ENCODE measurements around the gene SPATA2L.

SPATA2L gene

DNA sequence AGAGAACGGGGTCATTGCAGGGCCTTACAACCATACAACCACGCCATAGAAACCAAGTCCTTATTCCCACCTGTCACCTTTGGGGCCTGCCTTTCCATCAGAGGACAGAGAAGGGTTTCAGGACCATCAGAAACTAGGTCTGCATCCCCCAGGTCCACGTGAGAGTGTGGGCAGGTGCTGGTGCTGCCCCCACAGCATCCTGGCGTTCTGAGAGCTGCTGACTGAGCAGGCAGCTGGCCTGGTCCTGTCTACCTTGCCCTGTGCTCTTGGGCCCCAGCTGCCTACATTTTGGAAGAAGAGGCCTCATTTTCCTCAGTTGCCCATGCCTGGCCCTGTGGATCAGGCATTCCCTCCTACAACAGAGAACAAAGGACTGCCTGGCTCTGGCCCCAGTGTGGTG lies 41.4 kb upstream of the SPATA2L start:
- DNase-seq (ENCODE audit: low read depth) = no peak
- H3K4me3 ChIP-seq (ENCODE audit: low read depth, low read length) = no peak overlapping the region
- no peak for TF ChIP-seq CTCF (IDR thresholded peaks at IDR 0.05; ENCODE audit: low read depth, low read length, missing control alignments)
- in situ Hi-C loops (cut with HindIII; ENCODE audit: low sequenced_read_pairs) = no loop called here

DNA sequence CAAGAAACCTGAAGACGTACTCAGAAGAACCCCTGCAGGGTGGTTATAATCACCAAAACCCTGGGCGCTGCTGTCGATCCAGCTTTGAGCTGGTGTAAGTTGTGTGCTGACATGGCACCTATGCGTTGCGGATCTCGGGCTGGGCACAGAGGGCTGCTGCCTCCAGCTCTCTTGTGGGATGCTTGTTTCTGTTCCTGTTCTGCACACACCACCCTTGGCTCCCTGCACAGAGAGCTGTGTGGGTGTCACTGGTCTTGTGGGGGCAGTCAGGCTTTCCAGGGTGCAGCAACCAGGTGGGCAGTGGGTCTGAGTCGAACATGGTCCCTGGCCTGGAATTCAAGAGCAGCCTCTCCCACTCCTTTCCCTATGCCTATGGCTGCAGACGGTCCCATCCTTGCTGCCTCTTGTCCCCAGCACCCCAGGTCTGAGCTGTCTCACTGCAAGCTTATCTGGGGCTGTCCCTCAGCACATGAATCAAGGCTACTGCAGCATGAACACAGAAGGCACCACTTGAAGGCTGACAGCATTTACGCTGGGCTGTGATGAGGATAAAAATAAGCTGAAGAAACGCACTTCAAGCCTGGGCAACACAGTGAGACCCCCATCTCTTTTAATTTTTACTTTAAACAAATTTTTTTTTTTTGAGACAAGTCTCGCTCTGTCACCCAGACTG lies 40.0 kb upstream of the SPATA2L start:
- H3K4me3 ChIP-seq (ENCODE audit: low read depth, low read length) = no peak overlapping the region
- no peak for TF ChIP-seq CTCF (IDR thresholded peaks at IDR 0.05; ENCODE audit: low read depth, low read length, missing control alignments)
- DNase-seq (ENCODE audit: low read depth) = no peak
- in situ Hi-C loops (cut with HindIII; ENCODE audit: low sequenced_read_pairs) = no loop called here

GRCh38 chr16:89739383-89739782 lies 37.9 kb upstream of the SPATA2L start:
- H3K4me3 ChIP-seq (ENCODE audit: low read depth, low read length) = no peak overlapping the region
- in situ Hi-C loops (cut with HindIII; ENCODE audit: low sequenced_read_pairs) = no loop called here
- no peak for DNase-seq (ENCODE audit: low read depth)
- TF ChIP-seq CTCF (IDR thresholded peaks at IDR 0.05; ENCODE audit: low read depth, low read length, missing control alignments) = no peak

- TF ChIP-seq CTCF (IDR thresholded peaks at IDR 0.05; ENCODE audit: low read depth, low read length, missing control alignments) = no peak
- no peak overlapping the region for H3K4me3 ChIP-seq (ENCODE audit: low read depth, low read length)
- no peak for DNase-seq (ENCODE audit: low read depth)
- in situ Hi-C loops (cut with HindIII; ENCODE audit: low sequenced_read_pairs) = no loop called here
Measured at GRCh38 chr16:89738538-89739317, 37.2 kb upstream of the SPATA2L start.

DNA sequence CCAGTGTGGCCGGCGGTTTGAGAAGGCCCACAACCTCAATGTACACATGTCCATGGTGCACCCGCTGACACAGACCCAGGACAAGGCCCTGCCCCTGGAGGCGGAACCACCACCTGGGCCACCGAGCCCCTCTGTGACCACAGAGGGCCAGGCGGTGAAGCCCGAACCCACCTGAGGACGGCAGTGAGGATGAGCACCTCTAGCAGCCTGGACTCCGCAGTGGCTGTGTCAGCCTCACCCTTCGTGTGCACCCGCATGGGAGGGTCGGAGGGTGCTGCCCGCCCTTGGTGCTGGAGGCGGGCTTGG lies 36.5 kb upstream of the SPATA2L start:
- TF ChIP-seq CTCF (IDR thresholded peaks at IDR 0.05; ENCODE audit: low read depth, low read length, missing control alignments) = no peak
- in situ Hi-C loops (cut with HindIII; ENCODE audit: low sequenced_read_pairs) = no loop called here
- DNase-seq (ENCODE audit: low read depth) = no peak
- no peak overlapping the region for H3K4me3 ChIP-seq (ENCODE audit: low read depth, low read length)

DNA sequence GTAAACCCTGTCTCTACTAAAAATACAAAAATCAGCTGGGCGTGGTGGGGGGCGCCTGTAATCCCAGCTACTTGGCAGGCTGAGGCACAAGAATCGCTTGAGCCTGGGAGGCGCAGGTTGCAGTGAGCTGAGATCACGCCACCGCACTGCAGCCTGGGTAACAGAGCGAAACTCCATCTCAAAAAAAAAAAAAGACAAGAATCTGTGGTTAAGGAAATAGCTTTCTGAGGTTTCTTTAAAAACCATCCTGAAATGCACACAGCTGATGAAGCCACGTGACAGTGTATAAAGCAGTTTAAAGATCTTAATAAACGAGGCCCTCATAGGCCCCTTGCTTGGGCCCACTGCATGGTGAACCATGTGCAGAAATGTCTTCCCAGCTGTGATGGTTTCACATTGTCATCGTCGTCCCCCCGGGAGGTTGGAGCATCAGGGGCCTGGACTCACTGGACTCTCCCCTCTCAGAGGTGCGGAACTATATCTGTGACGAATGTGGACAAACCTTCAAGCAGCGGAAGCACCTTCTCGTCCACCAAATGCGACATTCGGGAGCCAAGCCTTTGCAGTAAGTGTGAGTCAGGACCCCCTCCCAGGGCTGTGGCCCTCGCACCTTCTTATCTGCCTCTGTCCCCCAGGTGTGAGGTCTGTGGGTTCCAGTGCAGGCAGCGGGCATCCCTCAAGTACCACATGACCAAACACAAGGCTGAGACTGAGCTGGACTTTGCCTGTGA lies 36.0 kb upstream of the SPATA2L start:
- in situ Hi-C loops (cut with HindIII; ENCODE audit: low sequenced_read_pairs) = no loop called here
- TF ChIP-seq CTCF (IDR thresholded peaks at IDR 0.05; ENCODE audit: low read depth, low read length, missing control alignments) = no peak
- H3K4me3 ChIP-seq (ENCODE audit: low read depth, low read length) = no peak overlapping the region
- DNase-seq (ENCODE audit: low read depth) = no peak
